HK-2 (cell line): ENCODE results near the gene PARVA.

Experiments
- DNase-seq: peaks from one replicate; pipeline ENCODE4 v3.0.0-alpha.2; 2018; ENCODE audit not compliant: unreplicated experiment

Gene PARVA

GRCh38 chr11:12459865-12460444, 82.6 kb downstream of the PARVA start:
- DNase-seq: no peak

- no peak for DNase-seq
Observed at GRCh38 chr11:12460466-12460865, 83.1 kb downstream of the PARVA start.

- no peak for DNase-seq
Observed at GRCh38 chr11:12461516-12461915, 84.1 kb downstream of the PARVA start.

- DNase-seq: no peak
Observed at GRCh38 chr11:12464303-12464702, 86.9 kb downstream of the PARVA start.

- DNase-seq: no peak
Observed at GRCh38 chr11:12465332-12465731, 88.0 kb downstream of the PARVA start.

GRCh38 chr11:12467610-12468009, 90.2 kb downstream of the PARVA start:
- DNase-seq: no peak

GRCh38 chr11:12469451-12469850, 92.1 kb downstream of the PARVA start:
- DNase-seq: no peak

- no peak for DNase-seq
Observed at GRCh38 chr11:12470236-12470635, 92.9 kb downstream of the PARVA start.

GRCh38 chr11:12472401-12473005, 95.1 kb downstream of the PARVA start:
- DNase-seq: no peak

- no peak for DNase-seq
Observed at GRCh38 chr11:12473381-12473780, 96.0 kb downstream of the PARVA start.

- DNase-seq: no peak
Observed at GRCh38 chr11:12474871-12475270, 97.5 kb downstream of the PARVA start.

- DNase-seq: no peak
Observed at GRCh38 chr11:12478743-12479142, 101.4 kb downstream of the PARVA start.

- DNase-seq: no peak
Observed at GRCh38 chr11:12480401-12480800, 103.0 kb downstream of the PARVA start.

- no peak for DNase-seq
Observed at GRCh38 chr11:12482839-12483238, 105.5 kb downstream of the PARVA start.

GRCh38 chr11:12483604-12484003, 106.2 kb downstream of the PARVA start:
- no peak for DNase-seq

- no peak for DNase-seq
Observed at GRCh38 chr11:12485328-12485727, 108.0 kb downstream of the PARVA start.

- DNase-seq: no peak
Observed at GRCh38 chr11:12489246-12489772, 111.9 kb downstream of the PARVA start.

GRCh38 chr11:12494699-12495098, 117.3 kb downstream of the PARVA start:
- DNase-seq: no peak

- no peak for DNase-seq
Observed at GRCh38 chr11:12496181-12497025, 119.0 kb downstream of the PARVA start.

GRCh38 chr11:12497431-12497830, 120.1 kb downstream of the PARVA start:
- no peak for DNase-seq

- DNase-seq: no peak
Observed at GRCh38 chr11:12499071-12499470, 121.7 kb downstream of the PARVA start.

GRCh38 chr11:12502046-12502445, 124.7 kb downstream of the PARVA start:
- no peak for DNase-seq

GRCh38 chr11:12503039-12503484, 125.7 kb downstream of the PARVA start:
- DNase-seq: no peak
